SHP77 treated with DMSO at 0.1 percent for 48 hours (cell line): ENCODE data around the gene MCAT.
"Not testable (repeated sequence)": the region's sequence is repeated elsewhere in the genome, so short reads cannot be mapped to it uniquely, and the experiment has no call there.

Experiments used
- DNase-seq: peaks from one replicate; lab custom pipeline; 2025; lab: John Stamatoyannopoulos, UW

Gene MCAT

DNA sequence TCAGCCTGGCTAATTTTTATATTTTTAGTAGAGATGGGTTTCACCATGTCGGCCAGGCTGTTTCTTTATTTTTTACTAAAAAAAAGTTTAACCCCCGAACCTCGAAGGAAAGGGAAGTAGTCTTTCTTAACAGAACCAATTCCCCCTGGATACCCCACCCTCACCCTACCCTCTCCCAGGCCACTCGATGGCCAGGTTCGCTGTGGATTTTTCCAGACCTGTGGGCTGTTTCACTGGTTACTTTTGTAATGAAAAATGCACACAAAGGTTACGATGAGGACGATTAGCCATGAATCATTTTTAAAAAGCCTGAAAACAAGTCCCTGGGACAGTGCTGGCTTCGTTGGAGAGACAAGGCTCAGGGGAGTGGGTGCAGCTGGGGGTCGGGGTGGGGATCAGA lies 10.7 kb upstream of the MCAT start:
- no peak for DNase-seq

GRCh38 chr22:43152357-43153071 lies 9.3 kb upstream of the MCAT start:
- DNase-seq = no peak

- DNase-seq = no peak
These were observed 8.8 kb upstream of the MCAT start for GRCh38 chr22:43152003-43152356.

DNA sequence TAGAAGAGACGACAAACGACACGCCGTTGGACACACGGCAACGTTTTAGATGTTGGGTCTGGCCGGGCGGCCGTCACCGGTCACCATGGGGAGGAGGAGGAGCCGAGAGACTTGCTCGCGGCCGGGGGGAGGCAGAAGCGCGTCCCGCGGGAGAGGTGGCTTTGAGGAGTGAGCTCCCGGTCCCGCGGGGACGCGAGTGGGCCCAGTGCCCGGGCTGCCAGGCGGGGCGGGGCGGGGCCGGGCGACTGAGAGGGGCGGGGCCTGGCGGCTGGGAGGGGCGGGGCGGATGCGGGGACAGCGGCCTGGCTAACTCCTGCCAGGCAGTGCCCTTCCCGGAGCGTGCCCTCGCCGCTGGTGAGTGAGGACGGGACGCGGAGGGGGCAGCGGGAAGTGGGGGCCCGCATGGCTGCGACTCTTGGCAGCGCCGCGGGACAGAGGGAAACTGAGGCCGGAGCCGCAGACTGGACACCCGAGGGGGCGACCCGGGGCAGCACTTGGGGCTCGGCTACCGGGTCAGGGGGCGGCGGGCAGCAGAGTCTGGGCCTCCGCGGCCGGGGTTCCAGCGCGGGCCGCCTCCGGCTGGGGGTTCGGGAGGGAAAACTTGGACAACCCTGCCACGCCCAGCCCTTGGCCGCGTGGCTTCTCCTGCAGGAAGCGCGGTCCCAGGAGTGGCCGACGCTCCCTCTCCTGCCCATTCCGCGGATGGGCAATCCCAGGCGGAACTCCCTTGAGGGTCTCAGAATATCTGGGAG lies 8.2 kb upstream of the MCAT start, which contains the start of gene TSPO:
TSPO (plus strand) TSS at position 309 of the 752 bp plus-strand sequence. CDS start 7,680 bp downstream, outside the sequence.
- DNase-seq = no peak

DNA sequence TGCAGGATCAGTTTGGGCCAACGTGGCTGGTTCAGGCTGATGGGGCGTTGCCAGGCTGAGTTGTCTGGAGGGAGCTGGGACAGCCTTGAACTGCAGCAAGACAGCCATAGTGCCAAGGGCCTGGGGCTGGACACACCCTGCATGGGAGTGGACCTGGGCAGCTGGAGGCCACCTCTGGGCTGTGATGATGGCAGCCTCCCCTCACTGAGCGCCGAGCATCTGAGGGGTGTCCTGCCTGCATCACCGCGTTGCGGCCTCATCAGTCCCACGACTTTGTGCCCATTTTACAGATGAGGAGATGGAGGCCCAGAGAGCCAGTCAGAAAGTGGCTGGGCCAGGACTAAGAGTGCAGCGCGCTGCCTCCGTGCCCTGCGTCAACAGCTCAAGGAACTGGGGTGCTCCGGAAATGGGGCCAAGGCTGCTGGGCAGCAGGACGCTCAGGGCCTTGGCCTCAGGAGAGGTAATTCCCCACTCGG lies 7.6 kb upstream of the MCAT start:
- no peak for DNase-seq

- no peak for DNase-seq
These were observed 5.4 kb upstream of the MCAT start for GRCh38 chr22:43148581-43148980.

- DNase-seq = no peak
These were observed 4.6 kb upstream of the MCAT start for GRCh38 chr22:43147821-43148220.

DNA sequence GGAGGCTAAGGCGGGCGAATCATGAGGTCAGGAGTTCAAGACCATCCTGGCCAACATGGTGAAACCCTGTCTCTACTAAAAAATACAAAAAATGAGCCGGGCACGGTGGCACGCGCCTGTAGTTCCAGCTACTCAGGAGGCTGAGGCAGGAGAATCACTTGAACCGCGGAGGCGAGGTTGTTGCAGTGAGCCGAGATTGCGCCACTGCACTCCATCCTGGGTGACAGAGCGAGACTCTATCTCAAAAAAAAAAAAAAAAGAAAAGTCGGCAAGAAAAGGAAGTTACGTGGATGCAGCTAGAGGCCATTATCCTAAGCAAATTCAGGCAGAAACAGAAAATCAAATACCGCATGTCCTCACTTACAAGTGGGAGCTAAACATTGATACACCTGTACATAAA lies 3.1 kb upstream of the MCAT start:
- DNase-seq = not testable (repeated sequence)

GRCh38 chr22:43145371-43145770 lies 2.2 kb upstream of the MCAT start:
- DNase-seq = not testable (repeated sequence)

- no peak for DNase-seq
These were observed 1.8 kb upstream of the MCAT start for GRCh38 chr22:43144949-43145348.

DNA sequence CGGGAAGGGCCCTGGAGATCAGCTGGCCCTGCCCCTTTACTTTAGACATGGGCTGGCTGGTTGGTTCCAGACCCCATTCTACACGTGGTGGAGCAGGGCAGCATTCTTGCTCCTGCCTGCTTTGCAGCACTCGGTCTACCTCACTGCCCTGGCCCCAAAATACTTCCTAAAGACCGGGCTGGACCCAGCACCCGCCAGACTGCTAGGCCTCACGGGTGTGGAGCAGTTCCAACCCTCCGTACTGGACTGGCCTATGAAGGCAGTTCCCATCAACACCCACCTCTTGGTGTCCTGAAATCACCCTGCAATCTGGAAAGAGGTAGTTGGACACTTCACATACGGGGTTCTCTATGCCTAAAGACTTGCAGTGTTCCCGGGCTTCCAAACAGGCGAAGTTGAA lies 6.4 kb downstream of the MCAT start:
- DNase-seq = no peak

DNA sequence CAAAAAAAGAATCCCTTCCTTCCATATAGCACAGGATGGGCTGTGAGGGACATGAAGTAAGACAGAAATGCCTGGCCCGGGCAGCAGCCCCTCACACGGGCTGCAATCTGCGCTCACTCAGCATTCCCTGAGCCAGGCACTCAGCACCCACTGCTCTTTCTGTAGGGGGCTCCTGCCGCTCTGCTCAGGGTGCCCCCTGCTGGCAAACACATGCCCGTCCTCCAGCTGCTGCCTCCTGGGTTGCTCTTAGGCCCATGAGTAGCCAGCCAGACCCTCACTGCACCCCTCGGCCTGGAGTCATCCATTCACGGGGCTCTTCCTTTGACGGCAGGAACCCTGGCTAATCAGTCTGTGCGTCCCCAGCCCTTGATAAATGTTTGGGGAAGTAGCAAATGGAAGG lies 6.9 kb downstream of the MCAT start:
- DNase-seq = no peak

- no peak for DNase-seq
These were observed 7.6 kb downstream of the MCAT start for GRCh38 chr22:43135565-43135964.

DNA sequence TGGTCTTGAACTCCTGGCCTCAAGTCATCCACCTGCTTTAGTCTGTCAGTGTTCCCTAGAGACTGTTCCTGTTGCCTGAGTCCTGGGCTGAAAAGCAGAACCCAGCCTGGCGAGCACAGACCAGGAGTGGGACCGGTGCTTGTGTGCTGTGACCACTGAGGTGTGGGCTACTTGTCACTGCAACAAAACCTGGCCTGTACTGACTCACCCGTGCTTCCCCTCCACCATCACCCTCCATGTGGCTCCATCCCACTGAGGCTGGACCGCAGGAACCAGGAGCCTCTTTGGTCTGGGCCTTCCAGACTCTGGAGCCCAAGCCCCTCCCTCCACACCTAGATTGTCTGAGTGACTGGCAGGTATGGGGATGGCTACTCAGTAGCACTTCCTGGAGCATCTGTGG lies 8.6 kb downstream of the MCAT start:
- no peak for DNase-seq

- no peak for DNase-seq
These were observed 9.8 kb downstream of the MCAT start for GRCh38 chr22:43133401-43133800.

DNA sequence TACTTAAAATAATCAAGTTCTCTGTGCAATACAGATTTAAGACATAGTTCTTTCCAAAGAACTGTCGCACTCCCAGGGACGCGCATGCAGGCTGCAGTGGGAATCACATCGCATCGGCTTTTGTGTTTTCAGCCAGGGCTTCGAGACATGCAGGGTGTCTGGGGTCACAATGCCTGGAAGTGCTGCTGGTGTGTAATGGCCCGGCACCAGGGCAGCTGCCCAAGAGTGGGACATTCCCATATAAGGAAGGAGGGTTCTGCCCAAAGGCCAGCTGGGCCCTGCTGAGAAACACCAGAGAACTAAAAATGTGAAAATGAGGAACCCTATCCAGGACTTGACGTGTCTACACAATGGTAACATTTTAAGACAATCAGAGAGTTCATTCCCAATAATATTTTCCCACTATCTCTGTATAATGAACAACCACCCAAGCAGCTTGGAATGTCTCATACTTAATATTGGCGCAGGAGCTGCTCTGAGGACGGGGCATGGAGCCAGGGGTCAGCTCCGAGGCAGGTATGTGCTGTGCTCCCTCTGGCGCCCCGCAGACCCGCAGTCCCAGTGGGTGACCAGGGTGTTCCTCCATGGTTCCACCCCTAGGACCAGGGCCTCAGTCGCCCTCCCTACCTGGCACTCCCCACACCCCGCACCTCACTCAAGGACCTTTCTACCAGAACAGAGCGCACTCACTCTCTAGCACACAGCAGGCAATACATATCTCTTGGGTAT lies 11.3 kb downstream of the MCAT start:
- DNase-seq = no peak

GRCh38 chr22:43129426-43130425 lies 13.5 kb downstream of the MCAT start:
- DNase-seq = no peak

GRCh38 chr22:43128928-43129424 lies 14.2 kb downstream of the MCAT start:
- peak; percentile 15 for DNase-seq

- no peak for DNase-seq
These were observed 15.1 kb downstream of the MCAT start for GRCh38 chr22:43128116-43128515.

DNA sequence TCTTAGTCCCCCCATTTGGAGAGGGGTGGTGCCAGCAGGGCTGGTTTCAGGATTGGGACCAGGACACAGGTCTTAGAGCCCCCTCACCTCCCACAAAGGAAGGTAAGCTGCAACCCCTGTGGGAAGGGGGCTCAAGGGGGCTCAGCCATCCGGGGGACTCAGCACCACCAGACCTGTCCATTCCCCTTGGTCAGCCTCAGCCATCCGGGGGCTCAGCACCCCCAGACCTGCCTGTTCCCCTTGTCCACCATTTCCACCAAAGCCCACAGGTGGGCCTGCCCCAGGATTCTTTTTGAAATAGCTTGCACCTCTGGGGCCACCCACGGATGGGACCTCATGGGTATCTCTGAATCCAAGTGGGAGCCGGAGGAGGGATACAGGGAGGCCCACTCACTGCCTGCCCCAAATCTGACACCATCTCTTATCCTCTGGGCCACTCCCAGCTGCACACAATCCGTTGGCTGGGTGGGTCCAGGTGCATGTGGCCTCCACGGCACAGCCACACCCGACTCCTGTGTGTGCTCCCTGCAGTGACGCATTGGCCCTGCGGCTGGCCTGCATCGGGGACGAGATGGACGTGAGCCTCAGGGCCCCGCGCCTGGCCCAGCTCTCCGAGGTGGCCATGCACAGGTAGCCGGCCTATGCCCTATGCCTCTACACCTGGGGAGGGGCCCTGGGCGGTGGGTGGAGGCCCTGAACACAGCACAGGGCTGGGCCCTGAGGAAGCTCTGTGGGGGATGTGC lies 15.9 kb downstream of the MCAT start:
- DNase-seq = no peak
